GM18951 (cell line): ENCODE data around the gene RMI2.

ENCODE experiments used
- POLR2A ChIP-seq: IDR thresholded peaks from 4 replicates; pipeline ENCODE4 v1.6.1; 2011; ENCODE audit warnings: mild to moderate bottlenecking; ENCODE audit not compliant: insufficient read length, insufficient read depth; ENCODE audit errors: extremely low read depth
- in situ Hi-C: fragments of 300-500 bp; cut with MboI; formaldehyde crosslinking; loops from one replicate; pipeline ENCODE4 v1.12.0; 2022; ENCODE audit warnings: low sequenced_read_pairs, mixed read lengths, inconsistent platforms; ENCODE audit not compliant: unreplicated experiment

Gene RMI2

GRCh38 chr16:11377154-11377553 lies 31.9 kb downstream of the RMI2 start:
- in situ Hi-C loops, result loop anchor here (10.0 kb wide), 1 partner anchor 412 kb away; no protein-coding TSS in a partner anchor
- TF ChIP-seq POLR2A, result no peak

GRCh38 chr16:11378951-11379350 lies 33.7 kb downstream of the RMI2 start:
- in situ Hi-C loops, result loop anchor here (10.0 kb wide), 1 partner anchor 414 kb away; no protein-coding TSS in a partner anchor

GRCh38 chr16:11379420-11379819 lies 34.2 kb downstream of the RMI2 start:
- TF ChIP-seq POLR2A, result no peak
- in situ Hi-C loops, result loop anchor here (10.0 kb wide), 1 partner anchor 415 kb away; no protein-coding TSS in a partner anchor

- TF ChIP-seq POLR2A, result no peak
- in situ Hi-C loops, result no loop called here
These were observed 35.6 kb downstream of the RMI2 start for GRCh38 chr16:11380836-11381235.

GRCh38 chr16:11383481-11384183 lies 38.4 kb downstream of the RMI2 start:
- no peak for TF ChIP-seq POLR2A
- in situ Hi-C loops, result no loop called here

GRCh38 chr16:11384184-11384955 lies 39.1 kb downstream of the RMI2 start:
- in situ Hi-C loops, result no loop called here
- no peak for TF ChIP-seq POLR2A

- in situ Hi-C loops, result no loop called here
- no peak for TF ChIP-seq POLR2A
These were observed 39.8 kb downstream of the RMI2 start for GRCh38 chr16:11384956-11385586.

- in situ Hi-C loops, result no loop called here
- TF ChIP-seq POLR2A, result no peak
These were observed 40.9 kb downstream of the RMI2 start for GRCh38 chr16:11386054-11386680.

GRCh38 chr16:11386791-11387546 lies 41.7 kb downstream of the RMI2 start:
- TF ChIP-seq POLR2A, result no peak
- in situ Hi-C loops, result no loop called here

GRCh38 chr16:11389083-11389482 lies 43.8 kb downstream of the RMI2 start:
- in situ Hi-C loops, result no loop called here

GRCh38 chr16:11389631-11390565 lies 44.6 kb downstream of the RMI2 start:
- TF ChIP-seq POLR2A, result no peak
- in situ Hi-C loops, result no loop called here

More at GRCh38 chr16:11389083-11389482, 43.8 kb downstream of the RMI2 start:
- no peak for TF ChIP-seq POLR2A
